ENCODE results near the gene PHLDA3. TPM values are rescaled to one million over a fixed set of nuclear protein-coding genes. Genes with fewer than 3 reads are reported as not detected.
A peak's percentile ranks its signal among the peaks of the same experiment; 100 is the strongest.

PHLDA3 gene
- total and polyA plus RNA-seq, 2 donors from 2014 or later, result 25.6 to 27.3 TPM

GRCh38 chr1:201516511-201517127 lies 47.6 kb upstream of the PHLDA3 start:
- Histone ChIP-seq H3K27me3 (ENCODE audit: control insufficient read depth, insufficient read depth, low read length) (no peaks in the 10 kb centered on the region), H3K4me1 (ENCODE audit: control insufficient read depth in 2 of 3, insufficient read depth in 2 of 3, low read depth in 1 of 3, low read length in 3 of 3) (peaks cover 3 to 11% (median 10%) of the 10 kb centered on the region in 3 donors), H3K9me3 (ENCODE audit: control insufficient read depth in 2 of 3, insufficient read depth in 1 of 3, low read length in 3 of 3) (no peaks in the 10 kb centered on the region), H3K27ac (ENCODE audit: low read depth in 2 of 2, low read length in 2 of 2) (no peak overlapping the region), H3K36me3 (ENCODE audit: control insufficient read depth in 2 of 3, insufficient read depth in 3 of 3, low read length in 3 of 3) (no peaks in the 10 kb centered on the region), H3K9ac (ENCODE audit: low read length in 3 of 3) (no peak overlapping the region), H3K4me3 (ENCODE audit: low read length in 3 of 3) (no peak overlapping the region)
- FAIRE-seq (no peak), DNase-seq (no peak)
- no peak for TF ChIP-seq CTCF (IDR thresholded peaks at IDR 0.05; ENCODE audit: borderline replicate concordance, extremely low read depth, insufficient read depth)
- intact Hi-C loops (cut with DNase I), result loop anchor here (10.0 kb wide), 1 partner anchor 72 kb away; no protein-coding TSS in a partner anchor

- intact Hi-C loops (cut with DNase I), result loop anchor here (10.0 kb wide), 1 partner anchor 71 kb away; no protein-coding TSS in a partner anchor
- Histone ChIP-seq H3K36me3 (ENCODE audit: control insufficient read depth in 2 of 3, insufficient read depth in 3 of 3, low read length in 3 of 3) (no peaks in the 10 kb centered on the region), H3K4me3 (ENCODE audit: low read length in 3 of 3) (no peak overlapping the region), H3K9me3 (ENCODE audit: control insufficient read depth in 2 of 3, insufficient read depth in 1 of 3, low read length in 3 of 3) (no peaks in the 10 kb centered on the region), H3K27me3 (ENCODE audit: control insufficient read depth, insufficient read depth, low read length) (no peaks in the 10 kb centered on the region), H3K4me1 (ENCODE audit: control insufficient read depth in 2 of 3, insufficient read depth in 2 of 3, low read depth in 1 of 3, low read length in 3 of 3) (peaks cover 3 to 12% (median 11%) of the 10 kb centered on the region in 3 donors), H3K9ac (ENCODE audit: low read length in 3 of 3) (no peak overlapping the region), H3K27ac (ENCODE audit: low read depth in 2 of 2, low read length in 2 of 2) (no peak overlapping the region)
- TF ChIP-seq CTCF (IDR thresholded peaks at IDR 0.05; ENCODE audit: borderline replicate concordance, extremely low read depth, insufficient read depth), result no peak
- no peak for DNase-seq
- no peak for FAIRE-seq
These were observed 46.9 kb upstream of the PHLDA3 start for GRCh38 chr1:201515895-201516294.

GRCh38 chr1:201515062-201515750 lies 46.2 kb upstream of the PHLDA3 start:
- Histone ChIP-seq H3K36me3 (ENCODE audit: control insufficient read depth in 2 of 3, insufficient read depth in 3 of 3, low read length in 3 of 3) (no peaks in the 10 kb centered on the region), H3K4me1 (ENCODE audit: control insufficient read depth in 2 of 3, insufficient read depth in 2 of 3, low read depth in 1 of 3, low read length in 3 of 3) (peaks cover 3 to 12% (median 11%) of the 10 kb centered on the region in 3 donors), H3K9me3 (ENCODE audit: control insufficient read depth in 2 of 3, insufficient read depth in 1 of 3, low read length in 3 of 3) (no peaks in the 10 kb centered on the region), H3K4me3 (ENCODE audit: low read length in 3 of 3) (no peak overlapping the region), H3K9ac (ENCODE audit: low read length in 3 of 3) (no peak overlapping the region), H3K27me3 (ENCODE audit: control insufficient read depth, insufficient read depth, low read length) (no peaks in the 10 kb centered on the region), H3K27ac (ENCODE audit: low read depth in 2 of 2, low read length in 2 of 2) (no peak overlapping the region)
- FAIRE-seq (no peak), DNase-seq (peak in 1 of 5 donors; percentile 23)
- intact Hi-C loops (cut with DNase I), result loop anchor here (10.0 kb wide), 1 partner anchor 70 kb away; no protein-coding TSS in a partner anchor
- TF ChIP-seq CTCF (IDR thresholded peaks at IDR 0.05; ENCODE audit: borderline replicate concordance, extremely low read depth, insufficient read depth), result no peak
